DND-41 (cell line): ENCODE measurements around the gene PAX2.

ENCODE experiments used
- EZH2 ChIP-seq: IDR thresholded peaks from 3 replicates; pipeline ENCODE4 v1.6.1; 2012; ENCODE audit warnings: borderline replicate concordance, low read depth, mild to moderate bottlenecking, moderate library complexity, low read length, inconsistent platforms; ENCODE audit not compliant: severe bottlenecking
- TF ChIP-seq, protein P1 (sequence below): IDR thresholded peaks from 2 replicates; pipeline ENCODE4 v1.5.1; 2012; ENCODE audit warnings: borderline replicate concordance, low read length, moderate library complexity, mild to moderate bottlenecking; ENCODE audit not compliant: poor library complexity, severe bottlenecking; ENCODE audit errors: extremely low read depth

GRCh38 chr10:100775386-100775785 lies 30.0 kb downstream of the PAX2 start:
- TF ChIP-seq, protein P1, sequence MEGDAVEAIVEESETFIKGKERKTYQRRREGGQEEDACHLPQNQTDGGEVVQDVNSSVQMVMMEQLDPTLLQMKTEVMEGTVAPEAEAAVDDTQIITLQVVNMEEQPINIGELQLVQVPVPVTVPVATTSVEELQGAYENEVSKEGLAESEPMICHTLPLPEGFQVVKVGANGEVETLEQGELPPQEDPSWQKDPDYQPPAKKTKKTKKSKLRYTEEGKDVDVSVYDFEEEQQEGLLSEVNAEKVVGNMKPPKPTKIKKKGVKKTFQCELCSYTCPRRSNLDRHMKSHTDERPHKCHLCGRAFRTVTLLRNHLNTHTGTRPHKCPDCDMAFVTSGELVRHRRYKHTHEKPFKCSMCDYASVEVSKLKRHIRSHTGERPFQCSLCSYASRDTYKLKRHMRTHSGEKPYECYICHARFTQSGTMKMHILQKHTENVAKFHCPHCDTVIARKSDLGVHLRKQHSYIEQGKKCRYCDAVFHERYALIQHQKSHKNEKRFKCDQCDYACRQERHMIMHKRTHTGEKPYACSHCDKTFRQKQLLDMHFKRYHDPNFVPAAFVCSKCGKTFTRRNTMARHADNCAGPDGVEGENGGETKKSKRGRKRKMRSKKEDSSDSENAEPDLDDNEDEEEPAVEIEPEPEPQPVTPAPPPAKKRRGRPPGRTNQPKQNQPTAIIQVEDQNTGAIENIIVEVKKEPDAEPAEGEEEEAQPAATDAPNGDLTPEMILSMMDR: no peak
- no peak for TF ChIP-seq EZH2
